HepG2 (cell line): ENCODE measurements around the gene PMM2. TPM values are rescaled to one million over a fixed set of nuclear protein-coding genes. Genes with fewer than 3 reads are reported as not detected.

Source experiments
- AGO1 ChIP-seq: fragments of 200-400 bp; formaldehyde crosslinking; IDR thresholded peaks from 2 replicates; pipeline ENCODE4 v1.6.1; 2017; ENCODE audit warnings: mild to moderate bottlenecking, low read depth, low read length, moderate library complexity; ENCODE audit not compliant: poor library complexity, severe bottlenecking
- AGO2 ChIP-seq: fragments of 200-400 bp; formaldehyde crosslinking; optimal IDR thresholded peaks from 2 replicates; pipeline ENCODE3; 2017; ENCODE audit warnings: mild to moderate bottlenecking, low read depth, low read length, moderate library complexity
- CREB1 ChIP-seq, 2 experiments: fragments of 450-650 bp in 1 of 2; IDR thresholded peaks; 2 replicates each; pipeline ENCODE4 v1.6.1; 2016 to 2017; ENCODE audit warnings: control low read depth in 1 of 2, mild to moderate bottlenecking in 1 of 2, missing compliant biosample characterization in 1 of 2, missing genetic modification characterization in 1 of 2
- DMAP1 ChIP-seq: IDR thresholded peaks from 2 replicates; pipeline ENCODE4 v1.6.1; 2016
- FIP1L1 ChIP-seq: fragments of 200-400 bp; formaldehyde crosslinking; IDR thresholded peaks from 2 replicates; pipeline ENCODE4 v1.6.1; 2018; ENCODE audit warnings: low read depth, mild to moderate bottlenecking, low read length, moderate library complexity, borderline replicate concordance; ENCODE audit not compliant: insufficient read depth
- FLYWCH1 ChIP-seq: sonication (generic); formaldehyde crosslinking; IDR thresholded peaks from 2 replicates; pipeline ENCODE4 v1.8.1; 2023; ENCODE audit warnings: mild to moderate bottlenecking, missing genetic modification reagents
- GZF1 ChIP-seq: sonication (generic); formaldehyde crosslinking; IDR thresholded peaks from 2 replicates; pipeline ENCODE4 v1.5.1; 2020; ENCODE audit warnings: mild to moderate bottlenecking, missing genetic modification reagents
- KDM1A ChIP-seq: IDR thresholded peaks from 2 replicates; pipeline ENCODE4 v1.6.1; 2016; ENCODE audit warnings: missing compliant biosample characterization
- MXI1 ChIP-seq: IDR thresholded peaks from 3 replicates; pipeline ENCODE4 v1.6.1; 2012; ENCODE audit warnings: low read depth, low read length, inconsistent platforms, borderline replicate concordance
- TCF7 ChIP-seq: sonication (generic); IDR thresholded peaks from 2 replicates; pipeline ENCODE4 v1.6.1; 2016; ENCODE audit warnings: antibody characterized with exemption, low read depth
- TEAD3 ChIP-seq: optimal IDR thresholded peaks from 2 replicates; pipeline ENCODE3; 2016; ENCODE audit warnings: borderline replicate concordance
- ZBTB38 ChIP-seq: sonication (generic); formaldehyde crosslinking; IDR thresholded peaks from 2 replicates; pipeline ENCODE4 v1.5.1; 2020; ENCODE audit warnings: mild to moderate bottlenecking, missing genetic modification reagents
- ZMYM4 ChIP-seq: sonication (generic); formaldehyde crosslinking; IDR thresholded peaks from 2 replicates; pipeline ENCODE4 v1.8.1; 2023; ENCODE audit warnings: mild to moderate bottlenecking, missing genetic modification reagents
- ZNF10 ChIP-seq: sonication (generic); formaldehyde crosslinking; IDR thresholded peaks from 2 replicates; pipeline ENCODE4 v1.4.0; 2020; ENCODE audit warnings: mild to moderate bottlenecking, low read depth, missing genetic modification reagents, borderline replicate concordance
- ZNF776 ChIP-seq: sonication (generic); formaldehyde crosslinking; IDR thresholded peaks from 2 replicates; pipeline ENCODE4 v1.4.0; 2020; ENCODE audit warnings: mild to moderate bottlenecking, missing genetic modification reagents
- ZNF891 ChIP-seq: sonication (generic); formaldehyde crosslinking; IDR thresholded peaks from 2 replicates; pipeline ENCODE4 v1.5.0; 2020; ENCODE audit warnings: mild to moderate bottlenecking, missing genetic modification reagents
- polyA plus RNA-seq, 8 experiments: library from polyadenylated mRNA; depleted of rRNA in 3 of 8; stranded (reverse) in 7 of 8; unstranded in 1 of 8; fragments of >200 nt; fragmentation: Illumina TruSeq in 4 of 8; extraction: Trizol in 4 of 8; gene quantifications; 2 replicates each; pipeline versions ENCODE4 v1.2.1 to v1.2.3, GENCODE V29; 2011 to 2016; ENCODE audit warnings: low read depth in 4 of 8, missing spikeins in 1 of 8, mixed read lengths in 1 of 8; ENCODE audit not compliant: insufficient read depth in 1 of 8
- total RNA-seq, 5 experiments: library from RNA; depleted of rRNA; stranded (reverse); fragments of >200 nt; fragmentation: Illumina TruSeq; extraction: Trizol; gene quantifications; 2 replicates each; pipeline ENCODE4 v1.2.3, GENCODE V29; 2016; ENCODE audit warnings: low read depth in 1 of 5
- TF ChIP-seq, protein P1 (sequence below): sonication (generic); formaldehyde crosslinking; IDR thresholded peaks from 2 replicates; pipeline ENCODE4 v1.4.0; 2020; ENCODE audit warnings: missing genetic modification reagents, borderline replicate concordance
- TF ChIP-seq, protein P2 (sequence below): sonication (generic); IDR thresholded peaks from 2 replicates; pipeline ENCODE4 v1.6.1; 2016; ENCODE audit warnings: low read depth, borderline replicate concordance
- TF ChIP-seq, protein P3 (sequence below), 2 experiments: IDR thresholded peaks; 2 replicates each; pipeline ENCODE4 v1.6.1; 2011 to 2012; ENCODE audit warnings: low read length in 2 of 2, borderline replicate concordance in 1 of 2, low read depth in 1 of 2, mild to moderate bottlenecking in 1 of 2, moderate library complexity in 1 of 2

Gene PMM2
- total and polyA plus RNA-seq, 2 of the 13 experiments (the other 11 are each of a cell fraction or from before 2014, with no cell fraction given), result 52.2 to 93.7 TPM

GRCh38 chr16:8863594-8864424, 66.2 kb downstream of the PMM2 start (continued):
- peak; percentile 93 for TF ChIP-seq ZNF776
- TF ChIP-seq, protein P1, sequence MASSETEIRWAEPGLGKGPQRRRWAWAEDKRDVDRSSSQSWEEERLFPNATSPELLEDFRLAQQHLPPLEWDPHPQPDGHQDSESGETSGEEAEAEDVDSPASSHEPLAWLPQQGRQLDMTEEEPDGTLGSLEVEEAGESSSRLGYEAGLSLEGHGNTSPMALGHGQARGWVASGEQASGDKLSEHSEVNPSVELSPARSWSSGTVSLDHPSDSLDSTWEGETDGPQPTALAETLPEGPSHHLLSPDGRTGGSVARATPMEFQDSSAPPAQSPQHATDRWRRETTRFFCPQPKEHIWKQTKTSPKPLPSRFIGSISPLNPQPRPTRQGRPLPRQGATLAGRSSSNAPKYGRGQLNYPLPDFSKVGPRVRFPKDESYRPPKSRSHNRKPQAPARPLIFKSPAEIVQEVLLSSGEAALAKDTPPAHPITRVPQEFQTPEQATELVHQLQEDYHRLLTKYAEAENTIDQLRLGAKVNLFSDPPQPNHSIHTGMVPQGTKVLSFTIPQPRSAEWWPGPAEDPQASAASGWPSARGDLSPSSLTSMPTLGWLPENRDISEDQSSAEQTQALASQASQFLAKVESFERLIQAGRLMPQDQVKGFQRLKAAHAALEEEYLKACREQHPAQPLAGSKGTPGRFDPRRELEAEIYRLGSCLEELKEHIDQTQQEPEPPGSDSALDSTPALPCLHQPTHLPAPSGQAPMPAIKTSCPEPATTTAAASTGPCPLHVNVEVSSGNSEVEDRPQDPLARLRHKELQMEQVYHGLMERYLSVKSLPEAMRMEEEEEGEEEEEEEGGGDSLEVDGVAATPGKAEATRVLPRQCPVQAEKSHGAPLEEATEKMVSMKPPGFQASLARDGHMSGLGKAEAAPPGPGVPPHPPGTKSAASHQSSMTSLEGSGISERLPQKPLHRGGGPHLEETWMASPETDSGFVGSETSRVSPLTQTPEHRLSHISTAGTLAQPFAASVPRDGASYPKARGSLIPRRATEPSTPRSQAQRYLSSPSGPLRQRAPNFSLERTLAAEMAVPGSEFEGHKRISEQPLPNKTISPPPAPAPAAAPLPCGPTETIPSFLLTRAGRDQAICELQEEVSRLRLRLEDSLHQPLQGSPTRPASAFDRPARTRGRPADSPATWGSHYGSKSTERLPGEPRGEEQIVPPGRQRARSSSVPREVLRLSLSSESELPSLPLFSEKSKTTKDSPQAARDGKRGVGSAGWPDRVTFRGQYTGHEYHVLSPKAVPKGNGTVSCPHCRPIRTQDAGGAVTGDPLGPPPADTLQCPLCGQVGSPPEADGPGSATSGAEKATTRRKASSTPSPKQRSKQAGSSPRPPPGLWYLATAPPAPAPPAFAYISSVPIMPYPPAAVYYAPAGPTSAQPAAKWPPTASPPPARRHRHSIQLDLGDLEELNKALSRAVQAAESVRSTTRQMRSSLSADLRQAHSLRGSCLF (CRISPR knock-in tag), result no peak; the same call in 1 of the 2 replicates
- no peak; the same call in none of the 2 replicates for TF ChIP-seq DMAP1 (CRISPR knock-in tag)
- TF ChIP-seq, protein P2, sequence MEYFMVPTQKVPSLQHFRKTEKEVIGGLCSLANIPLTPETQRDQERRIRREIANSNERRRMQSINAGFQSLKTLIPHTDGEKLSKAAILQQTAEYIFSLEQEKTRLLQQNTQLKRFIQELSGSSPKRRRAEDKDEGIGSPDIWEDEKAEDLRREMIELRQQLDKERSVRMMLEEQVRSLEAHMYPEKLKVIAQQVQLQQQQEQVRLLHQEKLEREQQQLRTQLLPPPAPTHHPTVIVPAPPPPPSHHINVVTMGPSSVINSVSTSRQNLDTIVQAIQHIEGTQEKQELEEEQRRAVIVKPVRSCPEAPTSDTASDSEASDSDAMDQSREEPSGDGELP, result peak; percentile 93
- 0 out of 2 replicates have a peak, but pooled peaks have one; percentile 62 for TF ChIP-seq ZNF10
- TF ChIP-seq GZF1 (CRISPR knock-in tag), result peak; percentile 81; the same call in 1 of the 2 replicates
- TF ChIP-seq MXI1, result peak; percentile 95; the same call in 2 of the 3 replicates
- no peak; the same call in 1 of the 2 replicates for TF ChIP-seq TCF7
- peak; percentile 99 for TF ChIP-seq AGO1
- TF ChIP-seq FIP1L1, result peak; percentile 98
- TF ChIP-seq CREB1 (IDR thresholded peaks at IDR 0.05), result 0 out of 2 replicates have a peak, but pooled peaks have one; percentile 33
- TF ChIP-seq CREB1 (CRISPR knock-in tag; IDR thresholded peaks at IDR 0.05), result no peak
- peak; percentile 81 for TF ChIP-seq ZMYM4 (CRISPR knock-in tag)
- TF ChIP-seq, protein P3, sequence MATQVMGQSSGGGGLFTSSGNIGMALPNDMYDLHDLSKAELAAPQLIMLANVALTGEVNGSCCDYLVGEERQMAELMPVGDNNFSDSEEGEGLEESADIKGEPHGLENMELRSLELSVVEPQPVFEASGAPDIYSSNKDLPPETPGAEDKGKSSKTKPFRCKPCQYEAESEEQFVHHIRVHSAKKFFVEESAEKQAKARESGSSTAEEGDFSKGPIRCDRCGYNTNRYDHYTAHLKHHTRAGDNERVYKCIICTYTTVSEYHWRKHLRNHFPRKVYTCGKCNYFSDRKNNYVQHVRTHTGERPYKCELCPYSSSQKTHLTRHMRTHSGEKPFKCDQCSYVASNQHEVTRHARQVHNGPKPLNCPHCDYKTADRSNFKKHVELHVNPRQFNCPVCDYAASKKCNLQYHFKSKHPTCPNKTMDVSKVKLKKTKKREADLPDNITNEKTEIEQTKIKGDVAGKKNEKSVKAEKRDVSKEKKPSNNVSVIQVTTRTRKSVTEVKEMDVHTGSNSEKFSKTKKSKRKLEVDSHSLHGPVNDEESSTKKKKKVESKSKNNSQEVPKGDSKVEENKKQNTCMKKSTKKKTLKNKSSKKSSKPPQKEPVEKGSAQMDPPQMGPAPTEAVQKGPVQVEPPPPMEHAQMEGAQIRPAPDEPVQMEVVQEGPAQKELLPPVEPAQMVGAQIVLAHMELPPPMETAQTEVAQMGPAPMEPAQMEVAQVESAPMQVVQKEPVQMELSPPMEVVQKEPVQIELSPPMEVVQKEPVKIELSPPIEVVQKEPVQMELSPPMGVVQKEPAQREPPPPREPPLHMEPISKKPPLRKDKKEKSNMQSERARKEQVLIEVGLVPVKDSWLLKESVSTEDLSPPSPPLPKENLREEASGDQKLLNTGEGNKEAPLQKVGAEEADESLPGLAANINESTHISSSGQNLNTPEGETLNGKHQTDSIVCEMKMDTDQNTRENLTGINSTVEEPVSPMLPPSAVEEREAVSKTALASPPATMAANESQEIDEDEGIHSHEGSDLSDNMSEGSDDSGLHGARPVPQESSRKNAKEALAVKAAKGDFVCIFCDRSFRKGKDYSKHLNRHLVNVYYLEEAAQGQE (IDR thresholded peaks at IDR 0.05; ENCODE audit: borderline replicate concordance in 1 of 2, low read depth in 1 of 2, low read length in 2 of 2), result peak in 1 of 2 experiments; percentile 81; a peak in 2 of 4 replicates
- TF ChIP-seq FLYWCH1, result no peak
- peak; percentile 93 for TF ChIP-seq AGO2
- peak; percentile 87 for TF ChIP-seq ZBTB38
- peak; percentile 94 for TF ChIP-seq TEAD3 (CRISPR knock-in tag)
- peak; percentile 30 for TF ChIP-seq KDM1A (CRISPR knock-in tag)
- TF ChIP-seq ZNF891 (CRISPR knock-in tag), result peak; percentile 32; the same call in 1 of the 2 replicates
